AG04449 (cell line): ENCODE measurements around the gene IKZF3.
"Not testable (repeated sequence)": the region's sequence is repeated elsewhere in the genome, so short reads cannot be mapped to it uniquely, and the experiment has no call there.

Experiments
- CTCF ChIA-PET: fragments of 350-600 bp; formaldehyde crosslinking; extraction: SDS; loops from one replicate; lab custom pipeline; 2021; ENCODE audit warnings: antibody characterized with exemption; lab: Yijun Ruan, JAX
- POLR2A ChIA-PET: fragments of 400-600, 350-600 bp; formaldehyde crosslinking; extraction: SDS; loops from one replicate; lab custom pipeline; 2020; ENCODE audit warnings: antibody characterized with exemption, inconsistent platforms; lab: Yijun Ruan, JAX
- DNase-seq: peaks from one replicate; pipeline ENCODE4 v3.0.0-alpha.2; 2010; ENCODE audit warnings: low read depth, low spot score
- H3K4me3 ChIP-seq: 2 replicates; pipeline ENCODE4 v1.5.1; 2011; ENCODE audit warnings: low read depth, mild to moderate bottlenecking, control low read depth, low read length
- CTCF ChIP-seq: IDR thresholded peaks from one replicate; pipeline ENCODE4 v1.5.1; 2011; ENCODE audit warnings: mild to moderate bottlenecking, moderate library complexity, low read length, control low read depth, inconsistent platforms; ENCODE audit not compliant: insufficient read depth; ENCODE audit errors: missing control alignments

Gene IKZF3

GRCh38 chr17:39863918-39864746, at the start of gene IKZF3:
TSS of gene IKZF3 (minus strand) at chr17:39864312. CDS start at chr17:39864126, 186 bp downstream.
- TF ChIP-seq CTCF, result no peak
- DNase-seq, result no peak
- ChIA-PET CTCF (no interaction called here), POLR2A (no interaction called here)
- H3K4me3 ChIP-seq, result no peak within 1 kb of the TSS

DNA sequence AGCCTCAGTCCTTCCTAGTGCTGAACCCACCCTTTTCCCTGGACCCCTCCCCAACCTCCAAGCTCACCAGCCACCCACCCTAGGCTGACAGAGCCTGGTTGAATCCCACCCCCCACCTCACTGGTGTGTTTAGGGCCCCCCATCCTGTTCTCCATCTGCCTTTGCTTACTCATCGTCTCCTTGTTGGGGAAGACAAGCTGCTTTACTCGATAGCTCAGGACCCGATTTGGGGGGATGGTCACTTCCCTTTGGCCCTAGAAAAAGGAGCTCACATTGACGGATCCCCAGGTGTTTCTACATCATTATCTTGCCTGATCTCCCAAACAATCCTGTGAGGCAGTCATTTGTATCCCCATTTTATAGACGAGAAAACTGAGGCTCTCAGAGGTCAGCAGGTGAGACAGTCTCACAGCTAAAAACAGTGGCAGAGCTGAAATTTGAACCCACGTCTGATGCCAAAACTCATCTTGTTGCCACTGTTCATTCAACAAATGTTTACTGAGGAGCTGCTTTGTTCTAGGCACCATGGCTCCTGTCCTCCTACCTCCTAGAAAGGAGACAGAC, 44.8 kb upstream of the IKZF3 start:
- TF ChIP-seq CTCF, result no peak
- ChIA-PET CTCF (interaction anchor here (0.8 to 1.9 kb wide), 2 partner anchors 71 to 118 kb away, joined by 3 to 8 read pairs; partner anchors contain the start of gene PSMD3), POLR2A (interaction anchor here (1.2 kb wide), 1 partner anchor 13 kb away, joined by 3 read pairs; no protein-coding TSS in a partner anchor)
- H3K4me3 ChIP-seq, result no peak overlapping the region
- no peak for DNase-seq

GRCh38 chr17:39904990-39905288, 40.8 kb upstream of the IKZF3 start:
- CTCF ChIA-PET, result interaction anchor here (1.2 to 1.3 kb wide), 2 partner anchors 31 to 76 kb away, joined by 3 to 6 read pairs; partner anchors contain the start of gene PSMD3
- POLR2A ChIA-PET, result interaction anchor here (0.6 kb wide), 2 partner anchors 10 to 246 kb away, joined by 3 read pairs; no protein-coding TSS in a partner anchor
- no peak for DNase-seq
- no peak overlapping the region for H3K4me3 ChIP-seq
- TF ChIP-seq CTCF, result no peak

GRCh38 chr17:39903158-39903884, 39.2 kb upstream of the IKZF3 start:
- CTCF ChIA-PET, result interaction anchor here (2.1 kb wide), 1 partner anchor 56 kb away, joined by 4 read pairs; no protein-coding TSS in a partner anchor
- no peak for TF ChIP-seq CTCF
- POLR2A ChIA-PET, result no interaction called here
- DNase-seq, result no peak
- H3K4me3 ChIP-seq, result no peak overlapping the region

DNA sequence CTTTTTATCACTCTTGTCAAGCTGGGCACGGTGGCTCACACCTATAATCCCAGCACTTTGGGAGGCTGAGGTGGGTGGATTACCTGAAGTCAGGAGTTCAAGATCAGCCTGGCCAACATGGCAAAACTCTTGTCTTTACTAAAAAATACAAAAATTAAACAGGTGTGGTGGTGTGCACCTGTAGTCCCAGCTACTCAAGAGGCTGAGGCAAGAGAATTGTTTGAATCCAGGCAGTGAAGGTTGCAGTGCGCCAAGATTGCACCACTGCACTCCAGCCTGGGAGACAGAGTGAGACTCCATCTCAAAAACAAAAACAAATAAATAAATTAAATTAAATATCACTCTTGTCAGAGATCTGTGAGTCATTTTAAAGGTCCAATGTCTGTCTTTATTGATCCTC, 37.9 kb upstream of the IKZF3 start:
- POLR2A ChIA-PET, DNase-seq, H3K4me3 ChIP-seq: not testable (repeated sequence)
- CTCF ChIA-PET, result interaction anchor here (2.1 kb wide), 1 partner anchor 57 kb away, joined by 4 read pairs; no protein-coding TSS in a partner anchor

GRCh38 chr17:39899215-39899614, 35.1 kb upstream of the IKZF3 start:
- no peak for TF ChIP-seq CTCF
- no peak for DNase-seq
- CTCF ChIA-PET, result interaction anchor here (1.1 to 1.7 kb wide), 3 partner anchors 15 to 128 kb away, joined by 3 to 5 read pairs (median 3); partner anchors contain the start of gene PSMD3
- POLR2A ChIA-PET, result no interaction called here
- H3K4me3 ChIP-seq, result no peak overlapping the region
